HG02678 (cell line): ENCODE results near the gene PAX5.
"Not testable (repeated sequence)": the region's sequence is repeated elsewhere in the genome, so short reads cannot be mapped to it uniquely, and the experiment has no call there.

Experiments used
- ATAC-seq: cut with Tn5 transposase; IDR thresholded peaks from one replicate; pipeline ENCODE4 v1.9.1; 2021; ENCODE audit warnings: mild to moderate bottlenecking, moderate library complexity; ENCODE audit not compliant: unreplicated experiment

PAX5 gene

GRCh38 chr9:37033682-37034304, at the start of gene PAX5:
Gene PAX5, minus strand, starts transcription at chr9:37034268. Its CDS starts 237 bp downstream, at chr9:37034031.
- no peak for ATAC-seq

DNA sequence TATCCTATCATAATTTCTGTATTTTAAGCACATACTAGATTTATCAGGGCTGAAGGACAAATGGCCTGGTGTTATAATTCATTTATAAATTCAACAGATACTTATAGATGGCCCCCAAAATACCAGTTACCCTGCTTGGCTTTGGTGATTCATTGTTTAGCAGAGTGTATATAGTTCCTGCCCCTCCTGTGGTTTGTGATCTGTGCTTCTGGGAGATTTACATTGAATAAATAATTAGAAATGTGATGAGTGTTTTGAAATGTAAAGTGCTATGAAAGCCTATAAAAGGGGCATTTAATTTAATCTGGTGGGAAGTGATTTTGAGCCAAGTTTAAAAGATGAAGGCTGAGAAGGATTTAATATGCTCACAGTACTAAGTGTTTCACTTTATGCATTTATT, 49.6 kb upstream of the PAX5 start:
- ATAC-seq = no peak

DNA sequence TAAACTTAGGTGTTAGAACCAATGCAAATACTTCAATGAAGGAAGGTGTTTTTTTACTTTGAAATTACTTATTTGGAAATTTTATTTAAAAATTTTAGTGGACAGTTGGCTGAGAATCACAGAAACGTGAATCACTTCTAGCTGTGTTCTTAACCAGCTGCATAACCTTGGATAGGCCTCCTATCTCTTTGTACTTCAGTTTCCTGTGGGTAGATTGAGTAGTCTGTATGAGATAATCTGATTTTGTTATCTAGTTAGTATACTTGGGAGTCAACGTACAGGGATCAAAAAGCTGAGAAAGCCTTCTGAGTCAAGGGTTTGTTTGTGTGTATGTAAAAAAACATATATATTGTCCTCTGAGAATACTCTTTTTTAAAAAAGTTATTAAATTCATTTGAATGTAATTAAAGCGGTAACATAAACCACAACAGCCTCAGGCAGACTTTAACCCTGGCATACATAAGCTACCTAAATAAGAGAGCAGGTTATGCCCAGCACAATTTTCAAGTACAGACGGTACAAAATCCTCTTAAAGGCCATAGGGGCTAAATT, 48.2 kb upstream of the PAX5 start:
- ATAC-seq = no peak

GRCh38 chr9:37081507-37081906, 47.4 kb upstream of the PAX5 start:
- ATAC-seq = not testable (repeated sequence)

- peak; percentile 19 for ATAC-seq
These were observed 46.1 kb upstream of the PAX5 start for GRCh38 chr9:37080165-37080628.

- ATAC-seq = peak; percentile 94
These were observed 45.5 kb upstream of the PAX5 start for GRCh38 chr9:37079370-37080164.

- ATAC-seq = not testable (repeated sequence)
These were observed 40.7 kb upstream of the PAX5 start for GRCh38 chr9:37074790-37075189.

DNA sequence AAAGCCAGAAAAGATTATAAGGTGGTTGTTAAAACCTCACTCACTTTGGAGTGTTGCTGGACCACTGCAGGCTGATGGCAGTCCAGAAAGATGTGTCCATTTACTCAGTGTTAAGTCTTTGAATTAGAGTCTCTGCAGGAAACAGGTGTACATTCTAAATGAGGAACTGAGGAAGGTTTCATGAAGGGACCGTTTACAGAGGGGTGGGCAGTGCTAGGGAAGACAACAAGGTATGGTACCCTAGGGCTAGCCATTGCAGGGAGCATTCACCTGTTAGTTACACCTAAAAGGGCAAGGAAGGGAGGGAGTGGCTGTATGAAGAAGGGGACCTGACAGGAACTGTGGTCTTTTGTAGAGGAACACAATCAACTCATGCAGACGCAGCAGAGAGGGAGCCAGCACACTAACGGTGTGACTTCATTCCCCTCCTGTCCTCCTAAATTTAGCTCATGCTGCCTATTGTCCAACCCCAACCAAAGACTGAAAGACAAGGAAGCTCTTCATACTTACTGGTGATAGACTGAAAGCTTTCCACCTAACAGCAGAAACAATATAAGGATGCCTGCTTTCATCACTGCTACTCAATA, 32.2 kb upstream of the PAX5 start:
- ATAC-seq = peak; percentile 74

DNA sequence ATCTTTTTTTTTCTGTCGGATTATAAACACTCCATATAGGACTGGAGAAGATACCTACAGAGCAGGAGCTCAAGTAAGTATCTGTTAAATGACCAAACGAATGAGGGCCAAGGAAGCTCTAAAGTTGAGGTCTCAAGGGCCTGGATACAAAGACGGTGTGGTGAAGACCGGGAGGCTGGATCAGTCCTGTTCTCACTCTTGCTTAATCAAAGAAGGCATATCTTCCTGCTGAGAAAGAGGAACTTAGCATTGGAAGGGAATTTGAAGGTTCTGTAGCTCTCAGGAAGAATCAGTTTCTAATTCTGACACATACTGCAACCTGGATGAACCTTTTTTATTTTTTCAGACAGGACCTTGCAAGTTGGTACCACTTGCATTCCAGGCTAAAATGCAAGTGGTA, 28.3 kb upstream of the PAX5 start:
- no peak for ATAC-seq

GRCh38 chr9:37061768-37062167, 27.7 kb upstream of the PAX5 start:
- no peak for ATAC-seq

DNA sequence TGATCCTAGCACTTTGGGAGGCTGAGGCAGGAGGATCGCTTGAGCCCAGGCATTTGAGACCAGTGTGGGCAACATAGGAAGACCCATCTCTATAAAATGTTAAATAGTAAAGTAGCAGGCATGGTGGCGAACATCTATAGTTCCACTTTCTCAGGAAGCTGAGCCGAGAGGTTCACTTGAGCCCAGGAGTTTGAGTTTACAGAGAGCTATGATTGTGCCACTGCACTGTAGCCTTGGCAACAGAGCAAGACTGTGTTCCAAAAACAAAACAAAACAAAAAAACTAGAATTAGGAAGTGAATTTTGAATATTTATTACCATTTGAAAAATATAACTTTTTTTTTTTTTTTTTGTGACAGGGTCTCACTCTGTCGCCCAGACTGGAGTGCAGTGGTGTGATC, 26.8 kb upstream of the PAX5 start:
- no peak for ATAC-seq

GRCh38 chr9:37056046-37056920, 22.2 kb upstream of the PAX5 start:
- ATAC-seq = no peak

GRCh38 chr9:37054363-37054720, 20.3 kb upstream of the PAX5 start:
- ATAC-seq = not testable (repeated sequence)

DNA sequence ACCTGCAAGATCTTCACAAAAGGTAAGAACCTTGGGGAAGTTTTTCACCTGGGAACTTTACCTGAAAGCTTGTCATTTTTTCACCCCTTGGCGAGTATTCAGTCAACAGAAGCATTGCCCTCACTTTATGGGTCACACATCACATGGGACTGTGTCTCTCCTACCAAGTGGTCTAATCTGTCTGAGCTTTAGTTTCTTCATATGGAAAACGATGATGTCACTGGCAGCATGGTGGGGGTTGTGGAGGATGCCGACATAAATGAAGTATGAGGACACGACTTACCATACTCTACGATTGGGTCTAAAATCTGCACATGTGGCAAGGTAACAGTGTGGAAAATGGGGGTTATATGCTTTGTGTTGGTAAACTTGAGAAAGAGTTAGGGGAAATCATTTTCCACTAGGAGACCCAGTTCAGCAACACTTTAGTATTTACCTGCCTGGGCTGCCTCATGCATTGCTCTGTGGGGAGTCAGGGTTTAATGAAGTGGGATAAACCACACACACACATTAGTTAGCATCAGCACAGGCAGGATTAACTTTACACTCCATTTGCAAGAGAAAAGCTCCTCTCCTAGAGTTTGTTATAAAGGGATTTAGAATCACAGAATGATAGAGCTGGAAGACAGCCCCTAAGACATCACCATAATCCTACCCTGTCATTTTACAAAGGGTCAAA, 19.8 kb upstream of the PAX5 start:
- ATAC-seq = no peak

GRCh38 chr9:37046683-37047082, 12.6 kb upstream of the PAX5 start:
- ATAC-seq = no peak

DNA sequence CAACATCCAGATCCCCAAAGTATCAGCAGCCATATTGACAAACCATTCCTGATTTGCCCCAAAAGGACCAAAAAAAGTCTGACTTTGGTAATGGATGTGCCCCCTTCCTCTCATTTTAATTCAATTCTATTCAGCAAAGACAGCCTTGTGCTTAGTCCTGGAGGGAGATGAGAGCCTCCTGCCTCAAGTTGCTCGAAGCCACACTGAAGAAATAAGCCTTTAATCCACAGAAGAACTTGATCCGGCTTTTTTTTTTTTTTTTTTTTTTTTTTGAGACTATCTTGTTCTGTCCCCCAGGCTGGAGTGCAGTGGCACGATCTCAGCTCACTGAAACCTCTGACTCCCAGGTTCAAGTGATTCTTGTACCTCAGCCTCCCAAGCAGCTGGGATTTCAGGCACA, 8.4 kb upstream of the PAX5 start:
- no peak for ATAC-seq

GRCh38 chr9:37040508-37041127, 6.5 kb upstream of the PAX5 start:
- ATAC-seq = no peak

- ATAC-seq = no peak
These were observed 4.9 kb upstream of the PAX5 start for GRCh38 chr9:37038943-37039464.

- no peak for ATAC-seq
These were observed 4.4 kb upstream of the PAX5 start for GRCh38 chr9:37038302-37038942.
